ENCODE measurements around the gene CDH4. TPM values are rescaled to one million over a fixed set of nuclear protein-coding genes. Genes with fewer than 3 reads are reported as not detected.

The CDH4 gene
- total RNA-seq, 4 donors from 2014 or later = not detected

DNA sequence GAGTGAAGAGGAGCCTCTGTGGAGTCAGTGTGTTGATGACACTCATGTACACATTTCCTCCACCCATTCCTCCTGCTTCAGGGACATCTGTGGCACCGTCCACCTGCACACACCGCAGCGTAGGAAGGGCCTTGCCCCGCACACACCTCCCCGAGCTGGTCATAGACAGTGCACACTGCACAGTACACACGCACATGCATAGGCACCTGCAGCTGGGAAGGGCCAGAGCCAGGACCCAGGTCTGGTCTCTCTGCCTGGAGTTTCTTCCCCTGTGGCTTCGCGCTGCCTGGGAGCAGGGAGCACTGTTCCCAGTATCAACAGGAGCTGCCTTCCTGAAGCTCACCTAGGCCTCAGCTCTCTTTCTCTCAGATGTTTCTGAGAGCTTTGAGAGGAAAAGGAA lies 473.1 kb downstream of the CDH4 start:
- DNase-seq = no peak
- intact Hi-C loops (cut with DNase I; ENCODE audit: low total_unique reads) = no loop called here
- 80 to 93% methylated on average over 3 to 8 of the region's 8 CpGs for WGBS, 2 donors (ENCODE audit: low coverage in 1 of 2)
- Histone ChIP-seq H3K4me3 (no peak overlapping the region), H3K9me3 (no peaks in the 10 kb centered on the region), H3K27me3 (no peaks in the 10 kb centered on the region), H3K36me3 (no peaks in the 10 kb centered on the region), H3K27ac (no peak overlapping the region), H3K4me1 (no peaks in the 10 kb centered on the region)
- no peak for TF ChIP-seq POLR2A (IDR thresholded peaks at IDR 0.05)
- TF ChIP-seq, protein P1, sequence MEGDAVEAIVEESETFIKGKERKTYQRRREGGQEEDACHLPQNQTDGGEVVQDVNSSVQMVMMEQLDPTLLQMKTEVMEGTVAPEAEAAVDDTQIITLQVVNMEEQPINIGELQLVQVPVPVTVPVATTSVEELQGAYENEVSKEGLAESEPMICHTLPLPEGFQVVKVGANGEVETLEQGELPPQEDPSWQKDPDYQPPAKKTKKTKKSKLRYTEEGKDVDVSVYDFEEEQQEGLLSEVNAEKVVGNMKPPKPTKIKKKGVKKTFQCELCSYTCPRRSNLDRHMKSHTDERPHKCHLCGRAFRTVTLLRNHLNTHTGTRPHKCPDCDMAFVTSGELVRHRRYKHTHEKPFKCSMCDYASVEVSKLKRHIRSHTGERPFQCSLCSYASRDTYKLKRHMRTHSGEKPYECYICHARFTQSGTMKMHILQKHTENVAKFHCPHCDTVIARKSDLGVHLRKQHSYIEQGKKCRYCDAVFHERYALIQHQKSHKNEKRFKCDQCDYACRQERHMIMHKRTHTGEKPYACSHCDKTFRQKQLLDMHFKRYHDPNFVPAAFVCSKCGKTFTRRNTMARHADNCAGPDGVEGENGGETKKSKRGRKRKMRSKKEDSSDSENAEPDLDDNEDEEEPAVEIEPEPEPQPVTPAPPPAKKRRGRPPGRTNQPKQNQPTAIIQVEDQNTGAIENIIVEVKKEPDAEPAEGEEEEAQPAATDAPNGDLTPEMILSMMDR (IDR thresholded peaks at IDR 0.05) = no peak
- TF ChIP-seq EP300 (IDR thresholded peaks at IDR 0.05; ENCODE audit: low read depth) = no peak
- TF ChIP-seq POLR2AphosphoS5 (IDR thresholded peaks at IDR 0.05) = no peak
- in situ Hi-C loops (cut with MboI; ENCODE audit: low pct_ligation_motif_present in 1 of 4, low pct_unique_long_range_greater_than_20kb in 1 of 4, low sequenced_read_pairs in 3 of 4) = no loop called here

DNA sequence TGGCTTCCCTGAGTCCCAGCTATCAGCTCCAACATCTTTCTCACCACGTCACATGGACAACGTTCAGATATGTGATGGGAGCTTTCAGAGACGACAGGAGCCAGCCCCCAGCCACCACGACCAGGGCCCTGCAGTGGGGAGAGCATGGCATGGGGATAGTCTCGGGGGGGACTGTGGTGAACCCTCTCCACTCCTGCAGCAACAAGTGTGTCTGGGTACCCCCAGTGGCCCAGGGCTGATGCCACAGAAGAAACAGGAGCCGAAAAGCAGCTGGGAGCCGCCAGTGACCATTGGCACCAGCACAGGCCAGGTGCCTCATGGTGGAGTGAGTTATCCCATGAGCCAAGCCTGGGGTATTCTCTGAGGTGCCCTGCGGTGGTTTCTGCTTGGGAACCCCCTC lies 473.9 kb downstream of the CDH4 start:
- H3K36me3 ChIP-seq = no peaks in the 10 kb centered on the region
- no peaks in the 10 kb centered on the region for H3K4me1 ChIP-seq
- no peaks in the 10 kb centered on the region for H3K9me3 ChIP-seq
- 76% methylated on average over 8 of the region's 8 CpGs; no CpG with 5 or more reads in 1 of the 2 donors for WGBS, 2 donors (ENCODE audit: low coverage in 1 of 2)
- no peak for TF ChIP-seq EP300 (IDR thresholded peaks at IDR 0.05; ENCODE audit: low read depth)
- no peak for TF ChIP-seq POLR2AphosphoS5 (IDR thresholded peaks at IDR 0.05)
- TF ChIP-seq, protein P1 (IDR thresholded peaks at IDR 0.05) = no peak
- no peak for TF ChIP-seq POLR2A (IDR thresholded peaks at IDR 0.05)
- H3K4me3 ChIP-seq = no peak overlapping the region
- H3K27me3 ChIP-seq = no peaks in the 10 kb centered on the region
- DNase-seq = no peak
- no peak overlapping the region for H3K27ac ChIP-seq
- in situ Hi-C loops (cut with MboI; ENCODE audit: low pct_ligation_motif_present in 1 of 4, low pct_unique_long_range_greater_than_20kb in 1 of 4, low sequenced_read_pairs in 3 of 4) (no loop called here), intact Hi-C loops (cut with DNase I; ENCODE audit: low total_unique reads) (no loop called here)

DNA sequence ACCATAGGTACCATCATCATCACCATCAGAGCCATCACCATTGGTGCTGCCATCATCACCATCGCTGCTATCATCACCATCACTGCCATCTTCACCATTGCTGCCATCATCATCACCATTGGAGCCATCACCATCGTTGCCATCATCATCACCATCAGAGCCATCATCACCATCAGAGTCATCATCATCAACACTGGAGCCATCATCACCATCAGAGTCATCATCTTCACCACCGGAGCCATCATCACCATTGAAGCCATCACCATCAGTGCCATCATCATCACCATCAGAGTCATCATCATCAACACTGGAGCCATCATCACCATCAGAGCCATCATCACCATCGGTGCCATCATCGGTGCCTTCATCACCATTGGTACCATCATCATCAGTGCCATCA lies 474.9 kb downstream of the CDH4 start:
- in situ Hi-C loops (cut with MboI; ENCODE audit: low pct_ligation_motif_present in 1 of 4, low pct_unique_long_range_greater_than_20kb in 1 of 4, low sequenced_read_pairs in 3 of 4) = no loop called here
- Histone ChIP-seq H3K4me1 (no peaks in the 10 kb centered on the region), H3K4me3 (no peak overlapping the region), H3K27ac (no peak overlapping the region), H3K9me3 (no peaks in the 10 kb centered on the region), H3K36me3 (no peaks in the 10 kb centered on the region), H3K27me3 (no peaks in the 10 kb centered on the region)
- no peak for DNase-seq
- 60 to 88% methylated on average over 2 to 5 of the region's 5 CpGs for WGBS, 2 donors (ENCODE audit: low coverage in 1 of 2)
- intact Hi-C loops (cut with DNase I; ENCODE audit: low total_unique reads) = no loop called here
- no peak for TF ChIP-seq POLR2AphosphoS5 (IDR thresholded peaks at IDR 0.05)
- TF ChIP-seq, protein P1 (IDR thresholded peaks at IDR 0.05) = no peak
- TF ChIP-seq POLR2A (IDR thresholded peaks at IDR 0.05) = no peak
- TF ChIP-seq EP300 (IDR thresholded peaks at IDR 0.05; ENCODE audit: low read depth) = no peak

DNA sequence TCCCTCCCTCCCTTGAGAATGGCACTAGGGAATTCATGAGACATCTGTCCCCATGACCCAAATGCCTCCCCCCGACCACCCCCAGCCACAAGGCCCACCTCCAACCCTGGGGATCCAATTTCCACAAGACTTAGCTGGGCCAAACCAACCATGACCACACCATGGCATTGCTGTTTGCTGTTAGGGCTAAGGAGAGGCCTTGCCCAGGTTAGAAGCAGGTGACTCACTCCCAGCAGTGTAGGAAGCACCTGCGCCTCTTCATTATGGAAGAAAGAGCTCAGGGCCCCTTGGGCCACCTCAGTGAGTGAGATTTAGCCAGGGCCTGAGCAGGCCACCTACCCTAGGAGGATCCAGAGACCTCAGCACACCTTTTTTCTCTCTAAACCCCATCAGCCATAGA lies 475.7 kb downstream of the CDH4 start:
- intact Hi-C loops (cut with DNase I; ENCODE audit: low total_unique reads) (no loop called here), in situ Hi-C loops (cut with MboI; ENCODE audit: low pct_ligation_motif_present in 1 of 4, low pct_unique_long_range_greater_than_20kb in 1 of 4, low sequenced_read_pairs in 3 of 4) (no loop called here)
- Histone ChIP-seq H3K27me3 (no peaks in the 10 kb centered on the region), H3K36me3 (no peaks in the 10 kb centered on the region), H3K4me1 (no peaks in the 10 kb centered on the region), H3K9me3 (no peaks in the 10 kb centered on the region), H3K4me3 (no peak overlapping the region), H3K27ac (no peak overlapping the region)
- TF ChIP-seq POLR2A (IDR thresholded peaks at IDR 0.05) (no peak), EP300 (IDR thresholded peaks at IDR 0.05; ENCODE audit: low read depth) (no peak), POLR2AphosphoS5 (IDR thresholded peaks at IDR 0.05) (no peak)
- TF ChIP-seq, protein P1 (IDR thresholded peaks at IDR 0.05) = no peak
- 20 to 51% methylated on average over 1 to 2 of the region's 2 CpGs for WGBS, 2 donors (ENCODE audit: low coverage in 1 of 2)
- no peak for DNase-seq
